CD4-positive, CD25-positive, alpha-beta regulatory T cell (primary cell): Measurements from ENCODE around the gene LRP1. TPM values are rescaled to one million over a fixed set of nuclear protein-coding genes. Genes with fewer than 3 reads are reported as not detected.

Source experiments
- ATAC-seq, 2 donors: fragments of 150-1000 bp; cut with Tn5 transposase; one replicate each; pipeline ENCODE4 v1.10.0; 2021; ENCODE audit warnings: low read depth in 2 of 2, moderate number of reproducible peaks in 2 of 2, moderate library complexity in 1 of 2
- DNase-seq, 3 donors: peaks; one replicate each; pipeline versions ENCODE4 v3.0.0 to v3.0.0-alpha.2; 2012 to 2022; ENCODE audit warnings: mixed read lengths in 1 of 3
- H3K27ac ChIP-seq: one replicate; pipeline ENCODE4 v1.7.0; 2013; ENCODE audit warnings: mild to moderate bottlenecking, low read length; ENCODE audit not compliant: insufficient read depth, poor library complexity, severe bottlenecking
- H3K27me3 ChIP-seq: one replicate; pipeline ENCODE4 v1.7.0; 2013; ENCODE audit warnings: low read length; ENCODE audit not compliant: control insufficient read depth, insufficient read depth
- H3K36me3 ChIP-seq: one replicate; pipeline ENCODE4 v1.7.0; 2013; ENCODE audit warnings: mild to moderate bottlenecking, low read length, moderate library complexity; ENCODE audit not compliant: control insufficient read depth, insufficient read depth
- H3K4me1 ChIP-seq: 2 replicates; pipeline ENCODE4 v1.7.0; 2013; ENCODE audit warnings: mild to moderate bottlenecking, low read length; ENCODE audit not compliant: insufficient read depth, control insufficient read depth, poor library complexity, severe bottlenecking
- H3K4me3 ChIP-seq: one replicate; pipeline ENCODE4 v1.7.0; 2013; ENCODE audit warnings: low read depth, mild to moderate bottlenecking, low read length, moderate library complexity
- H3K9me3 ChIP-seq, 2 experiments: 1 replicate in 1 of 2; 2 replicates in 1 of 2; pipeline ENCODE4 v1.7.0; 2013; ENCODE audit warnings: low read length in 2 of 2, mild to moderate bottlenecking in 1 of 2, moderate library complexity in 1 of 2; ENCODE audit not compliant: control insufficient read depth in 2 of 2
- H3K27ac Mint-ChIP-seq, 3 donors: one replicate each; pipeline ENCODE4 v1.8.0; 2020 to 2022; ENCODE audit warnings: mild to moderate bottlenecking in 3 of 3, mixed read lengths in 3 of 3, moderate library complexity in 2 of 3
- H3K27me3 Mint-ChIP-seq: one replicate; pipeline ENCODE4 v1.8.0; 2022; ENCODE audit warnings: mild to moderate bottlenecking, mixed read lengths
- H3K36me3 Mint-ChIP-seq: one replicate; pipeline ENCODE4 v1.8.0; 2020; ENCODE audit warnings: mixed read lengths
- H3K4me1 Mint-ChIP-seq, 4 donors: one replicate each; pipeline ENCODE4 v1.8.0; 2020 to 2022; ENCODE audit warnings: mixed read lengths in 4 of 4, mild to moderate bottlenecking in 1 of 4
- H3K4me3 Mint-ChIP-seq, 4 donors: one replicate each; pipeline ENCODE4 v1.8.0; 2020 to 2022; ENCODE audit warnings: mild to moderate bottlenecking in 4 of 4, mixed read lengths in 4 of 4, moderate library complexity in 3 of 4
- H3K9me3 Mint-ChIP-seq, 7 donors: one replicate each; pipeline ENCODE4 v1.8.0; 2020 to 2022; ENCODE audit warnings: mixed read lengths in 7 of 7, mild to moderate bottlenecking in 3 of 7, moderate library complexity in 2 of 7
- polyA plus RNA-seq, 4 donors: library from polyadenylated mRNA; unstranded; fragments of 300-500 nt; fragmentation: Illumina TruSeq; gene quantifications; one replicate each; pipeline ENCODE4 v1.2.3, GENCODE V29; 2021
- total RNA-seq: library from RNA; stranded (reverse); gene quantifications from one replicate; pipeline ENCODE4 v1.2.3, GENCODE V29; 2022

Gene LRP1
- total and polyA plus RNA-seq, 5 donors from 2014 or later: 0.13 to 3.9 (median 0.21) TPM; not detected in 1

- Mint-ChIP-seq H3K4me3 (peak overlapping the region; percentile 84 to 99 (median 88)), H3K4me1 (peaks cover 6 to 97% (median 58%) of the 10 kb centered on the region in 4 donors), H3K36me3 (peaks cover 34% of the 10 kb centered on the region), H3K9me3 (no peaks in the 10 kb centered on the region), H3K27me3 (peaks cover 18% of the 10 kb centered on the region), H3K27ac (peak overlapping the region; percentile 91 to 98 (median 97))
- ATAC-seq (no peak), DNase-seq (no peak)
- no peaks in the 10 kb centered on the region for H3K9me3 ChIP-seq
- H3K27me3 ChIP-seq: no peaks in the 10 kb centered on the region
- peak overlapping the region; percentile 74 for H3K27ac ChIP-seq
- H3K36me3 ChIP-seq: peaks cover 27% of the 10 kb centered on the region
- no peak overlapping the region for H3K4me3 ChIP-seq
- H3K4me1 ChIP-seq: peaks cover 96% of the 10 kb centered on the region
Observed at GRCh38 chr12:57233357-57234232, 105.3 kb downstream of the LRP1 start.

- H3K27ac ChIP-seq: peak overlapping the region; percentile 74
- peaks cover 95% of the 10 kb centered on the region for H3K4me1 ChIP-seq
- H3K4me3 ChIP-seq: peak overlapping the region; percentile 48
- Mint-ChIP-seq H3K4me1 (peaks cover 6 to 97% (median 58%) of the 10 kb centered on the region in 4 donors), H3K4me3 (peak overlapping the region; percentile 84 to 99 (median 88)), H3K36me3 (peaks cover 34% of the 10 kb centered on the region), H3K27ac (peak overlapping the region; percentile 91 to 98 (median 97)), H3K27me3 (peaks cover 23% of the 10 kb centered on the region), H3K9me3 (peaks cover 0 to 3% (median 0%) of the 10 kb centered on the region in 7 donors)
- H3K9me3 ChIP-seq: no peaks in the 10 kb centered on the region
- DNase-seq (no peak), ATAC-seq (no peak)
- H3K36me3 ChIP-seq: peaks cover 27% of the 10 kb centered on the region
- no peaks in the 10 kb centered on the region for H3K27me3 ChIP-seq
Observed at GRCh38 chr12:57234233-57234570, 105.9 kb downstream of the LRP1 start.

- no peaks in the 10 kb centered on the region for H3K9me3 ChIP-seq
- Mint-ChIP-seq H3K9me3 (peaks cover 0 to 3% (median 0%) of the 10 kb centered on the region in 7 donors), H3K27me3 (peaks cover 23% of the 10 kb centered on the region), H3K36me3 (peaks cover 33% of the 10 kb centered on the region), H3K4me1 (peaks cover 6 to 97% (median 58%) of the 10 kb centered on the region in 4 donors), H3K27ac (peak overlapping the region; percentile 91 to 98 (median 97)), H3K4me3 (peak overlapping the region; percentile 84 to 99 (median 88))
- peak overlapping the region; percentile 48 for H3K4me3 ChIP-seq
- H3K4me1 ChIP-seq: peaks cover 97% of the 10 kb centered on the region
- peaks cover 27% of the 10 kb centered on the region for H3K36me3 ChIP-seq
- peak overlapping the region; percentile 74 for H3K27ac ChIP-seq
- peak in 2 of 3 donors; percentile 62 to 89 for DNase-seq
- H3K27me3 ChIP-seq: no peaks in the 10 kb centered on the region
- ATAC-seq: peak; percentile 54 to 61
Observed at GRCh38 chr12:57234571-57235016, 106.3 kb downstream of the LRP1 start.

- Mint-ChIP-seq H3K4me1 (peaks cover 6 to 94% (median 59%) of the 10 kb centered on the region in 4 donors), H3K36me3 (peaks cover 31% of the 10 kb centered on the region), H3K27ac (peak overlapping the region; percentile 91 to 97 (median 92)), H3K27me3 (peaks cover 25% of the 10 kb centered on the region), H3K9me3 (peaks cover 0 to 3% (median 0%) of the 10 kb centered on the region in 7 donors), H3K4me3 (peak overlapping the region; percentile 84 to 99 (median 88))
- ATAC-seq (peak; percentile 9 to 22), DNase-seq (peak in 2 of 3 donors; percentile 42 to 56)
- H3K4me1 ChIP-seq: peaks cover 98% of the 10 kb centered on the region
- no peaks in the 10 kb centered on the region for H3K9me3 ChIP-seq
- H3K27ac ChIP-seq: peak overlapping the region; percentile 74
- H3K4me3 ChIP-seq: no peak overlapping the region
- H3K27me3 ChIP-seq: no peaks in the 10 kb centered on the region
- peaks cover 27% of the 10 kb centered on the region for H3K36me3 ChIP-seq
Observed at GRCh38 chr12:57235017-57235727, 106.9 kb downstream of the LRP1 start.

- peaks cover 6 to 94% (median 60%) of the 10 kb centered on the region in 4 donors for H3K4me1 Mint-ChIP-seq
- H3K4me3 Mint-ChIP-seq: peak overlapping the region in 3 of 4 donors; percentile 76 to 99 (median 84)
- H3K36me3 Mint-ChIP-seq: peaks cover 26% of the 10 kb centered on the region
- peaks cover 0 to 3% (median 0%) of the 10 kb centered on the region in 7 donors for H3K9me3 Mint-ChIP-seq
- H3K27me3 Mint-ChIP-seq: peaks cover 31% of the 10 kb centered on the region
- Histone ChIP-seq H3K4me1 (peaks cover 98% of the 10 kb centered on the region), H3K9me3 (no peaks in the 10 kb centered on the region), H3K36me3 (peaks cover 27% of the 10 kb centered on the region), H3K27me3 (no peaks in the 10 kb centered on the region), H3K4me3 (no peak overlapping the region), H3K27ac (peak overlapping the region; percentile 74)
- no peak for ATAC-seq
- no peak for DNase-seq
- H3K27ac Mint-ChIP-seq: peak overlapping the region; percentile 34 to 97 (median 79)
Observed at GRCh38 chr12:57235728-57236131, 107.4 kb downstream of the LRP1 start.

GRCh38 chr12:57236201-57236924 is 108.1 kb downstream of the LRP1 start:
- DNase-seq (no peak), ATAC-seq (no peak)
- Histone ChIP-seq H3K4me3 (no peak overlapping the region), H3K36me3 (peaks cover 27% of the 10 kb centered on the region), H3K4me1 (peaks cover 98% of the 10 kb centered on the region), H3K27ac (peak overlapping the region; percentile 74), H3K9me3 (no peaks in the 10 kb centered on the region), H3K27me3 (no peaks in the 10 kb centered on the region)
- Mint-ChIP-seq H3K9me3 (peaks cover 0 to 3% (median 0%) of the 10 kb centered on the region in 7 donors), H3K27me3 (peaks cover 37% of the 10 kb centered on the region), H3K36me3 (peaks cover 25% of the 10 kb centered on the region), H3K27ac (peak overlapping the region; percentile 79 to 92 (median 80)), H3K4me3 (peak overlapping the region; percentile 89 to 99 (median 97)), H3K4me1 (peaks cover 6 to 94% (median 58%) of the 10 kb centered on the region in 4 donors)
